B cell (primary cell): ENCODE measurements around the gene NACAD. TPM values are rescaled to one million over a fixed set of nuclear protein-coding genes. Genes with fewer than 3 reads are reported as not detected.

Experiments
- ATAC-seq: fragments of 200-7000 bp; cut with Tn5 transposase; one replicate; pipeline ENCODE4 v1.10.0; 2021; ENCODE audit warnings: low read depth, mild to moderate bottlenecking, moderate number of reproducible peaks, moderate library complexity
- CTCF ChIA-PET: fragments of 350-600 bp; sonication (Branson Sonifier 250); formaldehyde crosslinking; loops from one replicate; lab custom pipeline; 2021; ENCODE audit warnings: antibody characterized with exemption, inconsistent platforms; lab: Charles Lee
- POLR2A ChIA-PET: fragments of 350-600 bp; sonication (Branson Sonifier 250); formaldehyde crosslinking; loops from one replicate; lab custom pipeline; 2021; ENCODE audit warnings: antibody characterized with exemption; lab: Charles Lee
- DNase-seq: peaks from one replicate; pipeline ENCODE4 v3.0.0; 2013
- H2AFZ ChIP-seq: 2 replicates; pipeline ENCODE4 v1.6.1; 2012; ENCODE audit warnings: mild to moderate bottlenecking, low read depth, low read length; ENCODE audit not compliant: insufficient read depth, poor library complexity, severe bottlenecking
- H3K27ac ChIP-seq, 2 donors: 1 replicate in 1 of 2; 2 replicates in 1 of 2; pipeline ENCODE4 v1.5.1; 2012 to 2013; ENCODE audit warnings: low read length in 2 of 2, mild to moderate bottlenecking in 2 of 2, moderate library complexity in 1 of 2
- H3K27me3 ChIP-seq, 4 experiments: fragments of 200-600 bp in 1 of 4; sonication (generic) in 1 of 4; replicated peaks in 1 of 4; 1 replicate in 2 of 4; 2 replicates in 2 of 4; pipeline versions ENCODE4 v1.6.1 to v1.7.0; 2013 to 2016; ENCODE audit warnings: low read length in 3 of 4, mild to moderate bottlenecking in 2 of 4, mixed read lengths in 1 of 4, moderate library complexity in 1 of 4; ENCODE audit not compliant: insufficient read depth in 4 of 4, control insufficient read depth in 3 of 4; ENCODE audit errors: control extremely low read depth in 1 of 4
- H3K36me3 ChIP-seq, 2 experiments: replicated peaks in 1 of 2; 1 replicate in 1 of 2; 2 replicates in 1 of 2; pipeline versions ENCODE4 v1.6.1 to v1.7.1; 2013; ENCODE audit warnings: low read length in 1 of 2; ENCODE audit not compliant: insufficient read depth in 2 of 2, control insufficient read depth in 1 of 2; ENCODE audit errors: control extremely low read depth in 1 of 2, extremely low read depth in 1 of 2
- H3K4me1 ChIP-seq, 2 donors: fragments of 200-600 bp in 1 of 2; sonication (generic) in 1 of 2; 1 replicate in 1 of 2; 2 replicates in 1 of 2; pipeline versions ENCODE4 v1.5.1 to v1.6.1; 2013 to 2017; ENCODE audit warnings: low read length in 2 of 2; ENCODE audit not compliant: control insufficient read depth in 2 of 2, insufficient read depth in 2 of 2
- H3K4me2 ChIP-seq: replicated peaks from 2 replicates; pipeline ENCODE3; 2012; ENCODE audit warnings: mild to moderate bottlenecking, low read depth, low read length; ENCODE audit not compliant: poor library complexity, severe bottlenecking
- H3K4me3 ChIP-seq, 5 experiments: fragments of 200-600 bp in 1 of 5; sonication (generic) in 1 of 5; 1 replicate in 3 of 5; 2 replicates in 2 of 5; pipeline versions ENCODE4 v1.5.1 to v1.7.0; 2011 to 2016; ENCODE audit warnings: low read length in 4 of 5, mild to moderate bottlenecking in 4 of 5, low read depth in 2 of 5, control low read depth in 1 of 5, moderate library complexity in 1 of 5; ENCODE audit not compliant: insufficient read depth in 1 of 5; ENCODE audit errors: control extremely low read depth in 1 of 5, extremely low read depth in 1 of 5
- H3K79me2 ChIP-seq: fragments of 200-600 bp; sonication (generic); one replicate; pipeline ENCODE4 v1.6.0; 2016; ENCODE audit warnings: low read length; ENCODE audit not compliant: control insufficient read depth, insufficient read depth
- H3K9ac ChIP-seq: fragments of 200-600 bp; sonication (generic); 2 replicates; pipeline ENCODE4 v1.6.1; 2017; ENCODE audit warnings: mild to moderate bottlenecking, low read length, moderate library complexity
- H3K9me3 ChIP-seq, 3 donors: one replicate each; pipeline versions ENCODE4 v1.6.1 to v1.7.1; 2013; ENCODE audit warnings: low read length in 2 of 3; ENCODE audit not compliant: control insufficient read depth in 2 of 3, insufficient read depth in 1 of 3; ENCODE audit errors: control extremely low read depth in 1 of 3
- H4K20me1 ChIP-seq: 2 replicates; pipeline ENCODE4 v1.6.0; 2012; ENCODE audit warnings: mild to moderate bottlenecking, low read length; ENCODE audit not compliant: insufficient read depth, control insufficient read depth, poor library complexity, severe bottlenecking
- H3K27ac Mint-ChIP-seq: one replicate; pipeline ENCODE4 v1.8.0; 2021; ENCODE audit warnings: mixed read lengths
- H3K27me3 Mint-ChIP-seq: one replicate; pipeline ENCODE4 v1.8.0; 2021; ENCODE audit warnings: mixed read lengths
- H3K4me1 Mint-ChIP-seq: one replicate; pipeline ENCODE4 v1.8.0; 2021; ENCODE audit warnings: mixed read lengths
- H3K4me3 Mint-ChIP-seq: one replicate; pipeline ENCODE4 v1.8.0; 2021; ENCODE audit warnings: mixed read lengths
- H3K9me3 Mint-ChIP-seq: one replicate; pipeline ENCODE4 v1.8.0; 2022; ENCODE audit warnings: mixed read lengths; ENCODE audit not compliant: insufficient read depth
- CTCF ChIP-seq: fragments of 200-600 bp; IDR thresholded peaks from one replicate; pipeline ENCODE4 v1.8.0; 2022; ENCODE audit warnings: antibody characterized with exemption, mild to moderate bottlenecking
- EZH2 ChIP-seq: IDR thresholded peaks from 2 replicates; pipeline ENCODE4 v1.6.1; 2012; ENCODE audit warnings: borderline replicate concordance, low read depth, mild to moderate bottlenecking, moderate library complexity, low read length; ENCODE audit not compliant: insufficient read depth, poor library complexity, severe bottlenecking
- WGBS: methylation state at CpG from one replicate; pipeline ENCODE4 v1.1.5; 2013; ENCODE audit warnings: missing lambda C conversion rate; ENCODE audit not compliant: insufficient coverage; 5-methylcytosine and 5-hydroxymethylcytosine counted together
- intact Hi-C: fragments of 100-400 bp; cut with micrococcal nuclease; formaldehyde crosslinking; loops from one replicate; pipeline ENCODE4 v1.10.0; 2022
- polyA plus RNA-seq: library from polyadenylated mRNA; depleted of rRNA; stranded (reverse); fragments of >200 nt; gene quantifications from 2 replicates; pipeline ENCODE4 v1.2.3, GENCODE V29; 2012
- total RNA-seq, 2 donors: library from RNA; stranded (reverse); fragments of 120-200 nt in 1 of 2; gene quantifications; 1 replicate in 1 of 2; 2 replicates in 1 of 2; pipeline versions ENCODE4 v1.2.3 to v1.2.4, GENCODE V29; 2013 to 2022

Gene NACAD
- total and polyA plus RNA-seq, 2 donors (not counting 1 experiment from before 2014, with no cell fraction given), result 0.04 to 0.49 TPM

- CTCF ChIA-PET, result no interaction called here
- no peak overlapping the region for H3K27ac Mint-ChIP-seq
- no peak for DNase-seq
Observed at GRCh38 chr7:45103958-45104843, 15.4 kb upstream of the NACAD start.

More at GRCh38 chr7:45103958-45104843, 15.4 kb upstream of the NACAD start:
- Histone ChIP-seq H3K4me1 (peaks cover 7 to 20% of the 10 kb centered on the region in 2 donors), H3K9ac (no peak overlapping the region), H3K36me3 (peaks cover 0 to 100% of the 10 kb centered on the region in 2 experiments), H3K9me3 (no peaks in the 10 kb centered on the region), H3K27me3 (no peaks in the 10 kb centered on the region), H3K79me2 (peaks cover 59% of the 10 kb centered on the region), H3K27ac (no peak overlapping the region), H3K4me3 (no peak overlapping the region), H2AFZ (no peak overlapping the region), H3K4me2 (no peak overlapping the region), H4K20me1 (peaks cover 85% of the 10 kb centered on the region)
- ATAC-seq, result no peak
- intact Hi-C loops, result no loop called here
- Mint-ChIP-seq H3K27me3 (no peaks in the 10 kb centered on the region), H3K4me3 (no peak overlapping the region), H3K9me3 (no peaks in the 10 kb centered on the region), H3K4me1 (peaks cover 20% of the 10 kb centered on the region)
- TF ChIP-seq CTCF (no peak), EZH2 (no peak)
- POLR2A ChIA-PET, result no interaction called here
- WGBS, result 97% methylated on average over 17 of the region's 17 CpGs
